ENCODE data around the gene STK32B.

Gene STK32B

GRCh38 chr4:5133933-5134594 lies 82.8 kb downstream of the STK32B start:
- no peaks in the 10 kb centered on the region for H3K36me3 ChIP-seq
- no peak overlapping the region for H3K27ac ChIP-seq
- no peaks in the 10 kb centered on the region for H3K27me3 ChIP-seq
- TF ChIP-seq CTCF (IDR thresholded peaks at IDR 0.05): no peak
- H3K9me3 ChIP-seq: no peaks in the 10 kb centered on the region
- H3K4me1 ChIP-seq (ENCODE audit: control insufficient read depth in 1 of 2, insufficient read depth in 1 of 2, low read depth in 1 of 2, low read length in 1 of 2): no peaks in the 10 kb centered on the region
- H3K4me3 ChIP-seq (ENCODE audit: low read depth in 1 of 2, low read length in 1 of 2): no peak overlapping the region

GRCh38 chr4:5134620-5135019 lies 83.3 kb downstream of the STK32B start:
- no peaks in the 10 kb centered on the region for H3K4me1 ChIP-seq (ENCODE audit: control insufficient read depth in 1 of 2, insufficient read depth in 1 of 2, low read depth in 1 of 2, low read length in 1 of 2)
- no peak overlapping the region for H3K27ac ChIP-seq
- no peak overlapping the region for H3K4me3 ChIP-seq (ENCODE audit: low read depth in 1 of 2, low read length in 1 of 2)
- H3K9me3 ChIP-seq: no peaks in the 10 kb centered on the region
- no peaks in the 10 kb centered on the region for H3K27me3 ChIP-seq
- no peaks in the 10 kb centered on the region for H3K36me3 ChIP-seq
- no peak for TF ChIP-seq CTCF (IDR thresholded peaks at IDR 0.05)

GRCh38 chr4:5137226-5137625 lies 85.9 kb downstream of the STK32B start:
- H3K27ac ChIP-seq: no peak overlapping the region
- H3K27me3 ChIP-seq: no peaks in the 10 kb centered on the region
- no peaks in the 10 kb centered on the region for H3K36me3 ChIP-seq
- TF ChIP-seq CTCF (IDR thresholded peaks at IDR 0.05): no peak
- H3K9me3 ChIP-seq: no peaks in the 10 kb centered on the region
- H3K4me1 ChIP-seq (ENCODE audit: control insufficient read depth in 1 of 2, insufficient read depth in 1 of 2, low read depth in 1 of 2, low read length in 1 of 2): no peaks in the 10 kb centered on the region
- no peak overlapping the region for H3K4me3 ChIP-seq (ENCODE audit: low read depth in 1 of 2, low read length in 1 of 2)

- H3K36me3 ChIP-seq: no peaks in the 10 kb centered on the region
- no peak overlapping the region for H3K4me3 ChIP-seq (ENCODE audit: low read depth in 1 of 2, low read length in 1 of 2)
- no peak for TF ChIP-seq CTCF (IDR thresholded peaks at IDR 0.05)
- H3K27me3 ChIP-seq: no peaks in the 10 kb centered on the region
- no peaks in the 10 kb centered on the region for H3K9me3 ChIP-seq
- H3K4me1 ChIP-seq (ENCODE audit: control insufficient read depth in 1 of 2, insufficient read depth in 1 of 2, low read depth in 1 of 2, low read length in 1 of 2): no peaks in the 10 kb centered on the region
- no peak overlapping the region for H3K27ac ChIP-seq
These were observed 86.6 kb downstream of the STK32B start for GRCh38 chr4:5137927-5138326.

GRCh38 chr4:5138389-5138788 lies 87.1 kb downstream of the STK32B start:
- Histone ChIP-seq H3K4me1 (ENCODE audit: control insufficient read depth in 1 of 2, insufficient read depth in 1 of 2, low read depth in 1 of 2, low read length in 1 of 2) (no peaks in the 10 kb centered on the region), H3K36me3 (no peaks in the 10 kb centered on the region), H3K4me3 (ENCODE audit: low read depth in 1 of 2, low read length in 1 of 2) (no peak overlapping the region), H3K27me3 (no peaks in the 10 kb centered on the region), H3K27ac (no peak overlapping the region), H3K9me3 (no peaks in the 10 kb centered on the region)
- TF ChIP-seq CTCF (IDR thresholded peaks at IDR 0.05): no peak

Measured in neutrophil (primary cell).